ENCODE results near the gene MAT2B. TPM values are rescaled to one million over a fixed set of nuclear protein-coding genes. Genes with fewer than 3 reads are reported as not detected.

Gene MAT2B
- total RNA-seq, 1 experiment from 2014 or later: 48.4 TPM

DNA sequence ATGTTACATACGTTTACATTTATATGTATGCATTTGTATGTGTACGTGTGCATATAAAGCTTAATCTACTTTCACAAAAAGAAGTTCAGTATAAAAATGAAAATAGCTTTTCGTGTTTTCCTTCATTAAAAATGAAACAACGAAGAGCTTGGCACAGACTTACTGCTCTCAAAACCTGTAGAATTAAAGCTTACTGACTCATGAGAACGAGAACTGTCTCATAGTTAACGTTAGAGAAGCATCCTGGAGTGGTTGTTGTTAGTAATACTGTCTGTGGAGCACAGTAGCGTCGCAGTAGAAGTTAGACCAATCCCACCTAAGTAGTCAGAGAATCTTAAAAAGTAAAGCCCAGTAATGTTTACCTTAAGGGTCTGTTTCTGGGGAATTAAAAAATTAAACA lies 1.3 kb downstream of the MAT2B start:
- H2BK5ac ChIP-seq (ENCODE audit: insufficient read length, low read length): no peak overlapping the region
- H3K4me1 ChIP-seq (ENCODE audit: insufficient read depth, low read length): peaks cover 3% of the 10 kb centered on the region; the same call in 1 of the 2 replicates
- Mint-ChIP-seq H3K4me3 (peak overlapping the region; percentile 79 to 93), H3K27ac (no peak overlapping the region), H3K9me3 (no peaks in the 10 kb centered on the region; a peak in 1 of 5 replicates), H3K36me3 (ENCODE audit: insufficient read depth in 1 of 3, low read depth in 3 of 3) (peaks cover 4 to 21% (median 11%) of the 10 kb centered on the region in 3 experiments; a peak in 6 of 7 replicates), H3K4me1 (peaks cover 45 to 46% of the 10 kb centered on the region in 2 experiments), H3K27me3 (ENCODE audit: low read depth) (no peaks in the 10 kb centered on the region)
- no peaks in the 10 kb centered on the region for H3K79me1 ChIP-seq (ENCODE audit: insufficient read depth, low read depth, low read length, poor library complexity, severe bottlenecking)
- TF ChIP-seq, protein P1, sequence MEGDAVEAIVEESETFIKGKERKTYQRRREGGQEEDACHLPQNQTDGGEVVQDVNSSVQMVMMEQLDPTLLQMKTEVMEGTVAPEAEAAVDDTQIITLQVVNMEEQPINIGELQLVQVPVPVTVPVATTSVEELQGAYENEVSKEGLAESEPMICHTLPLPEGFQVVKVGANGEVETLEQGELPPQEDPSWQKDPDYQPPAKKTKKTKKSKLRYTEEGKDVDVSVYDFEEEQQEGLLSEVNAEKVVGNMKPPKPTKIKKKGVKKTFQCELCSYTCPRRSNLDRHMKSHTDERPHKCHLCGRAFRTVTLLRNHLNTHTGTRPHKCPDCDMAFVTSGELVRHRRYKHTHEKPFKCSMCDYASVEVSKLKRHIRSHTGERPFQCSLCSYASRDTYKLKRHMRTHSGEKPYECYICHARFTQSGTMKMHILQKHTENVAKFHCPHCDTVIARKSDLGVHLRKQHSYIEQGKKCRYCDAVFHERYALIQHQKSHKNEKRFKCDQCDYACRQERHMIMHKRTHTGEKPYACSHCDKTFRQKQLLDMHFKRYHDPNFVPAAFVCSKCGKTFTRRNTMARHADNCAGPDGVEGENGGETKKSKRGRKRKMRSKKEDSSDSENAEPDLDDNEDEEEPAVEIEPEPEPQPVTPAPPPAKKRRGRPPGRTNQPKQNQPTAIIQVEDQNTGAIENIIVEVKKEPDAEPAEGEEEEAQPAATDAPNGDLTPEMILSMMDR (conservative IDR thresholded peaks at IDR 0.05): no peak
- WGBS (ENCODE audit: extremely low coverage, insufficient read length, low lambda C conversion rate): no CpG with 5 or more reads among the region's 8 CpGs
- H2BK15ac ChIP-seq (ENCODE audit: low read depth, low read length): no peak overlapping the region
- peak overlapping the region; percentile 100 for H3K4me2 ChIP-seq (ENCODE audit: insufficient read depth, insufficient read length, low read length)
- no peaks in the 10 kb centered on the region for H3K27me3 ChIP-seq (ENCODE audit: insufficient read depth, low read length)
- no peaks in the 10 kb centered on the region for H4K20me1 ChIP-seq (ENCODE audit: control insufficient read depth, insufficient read depth, insufficient read length)
- H3K18ac ChIP-seq (ENCODE audit: insufficient read length, low read depth, low read length): no peak overlapping the region
- peaks cover 12% of the 10 kb centered on the region for H3K23me2 ChIP-seq (ENCODE audit: insufficient read length, low read depth, low read length, poor library complexity, severe bottlenecking)
- H4K5ac ChIP-seq (ENCODE audit: insufficient read length, low read depth, low read length): no peak overlapping the region
- H4K8ac ChIP-seq (replicated peaks; ENCODE audit: insufficient read length, low read depth, low read length): no peak overlapping the region
- no peak overlapping the region for H3K14ac ChIP-seq (ENCODE audit: insufficient read depth, low read length)
- no peak overlapping the region for H3T11ph ChIP-seq (ENCODE audit: low read length)
- no peak overlapping the region for H4K91ac ChIP-seq (ENCODE audit: insufficient read length, low read depth, low read length)
- no peak overlapping the region for H2BK120ac ChIP-seq (ENCODE audit: low read depth, low read length, poor library complexity, severe bottlenecking)
- no peak overlapping the region for H3K27ac ChIP-seq (ENCODE audit: insufficient read length, low read depth, low read length)
- no peaks in the 10 kb centered on the region for H3K9me3 ChIP-seq (ENCODE audit: control insufficient read depth, low read depth, low read length)
- H3K9ac ChIP-seq (ENCODE audit: extremely low read depth, insufficient read length, low read length): peak overlapping the region; percentile 95
- no peak for DNase-seq
- no peak overlapping the region for H2AK5ac ChIP-seq (ENCODE audit: insufficient read length, low read length)
- no peak overlapping the region for H3K23ac ChIP-seq (ENCODE audit: insufficient read length, low read depth, low read length)
- H3K56ac ChIP-seq (ENCODE audit: insufficient read length, low read depth, low read length): no peak overlapping the region
- H2BK12ac ChIP-seq (ENCODE audit: insufficient read length, low read depth, low read length): no peak overlapping the region
- H3K4ac ChIP-seq (ENCODE audit: low read depth, low read length): no peak overlapping the region
- H3K79me2 ChIP-seq (ENCODE audit: insufficient read depth, low read length): peaks cover 43% of the 10 kb centered on the region
- H2BK20ac ChIP-seq (ENCODE audit: low read depth, low read length, poor library complexity, severe bottlenecking): no peak overlapping the region
- no peak overlapping the region for H2AFZ ChIP-seq (ENCODE audit: low read length)

Measured in H9 (cell line).